ENCODE data around the gene KDM5A. TPM values are rescaled to one million over a fixed set of nuclear protein-coding genes. Genes with fewer than 3 reads are reported as not detected.

KDM5A gene
- polyA plus RNA-seq, 1 donor (not counting 4 experiments of a cell fraction or from before 2014, with no cell fraction given): 14.5 TPM

- no peak for FAIRE-seq
- H4K20me1 ChIP-seq (ENCODE audit: control insufficient read depth, extremely low read depth, insufficient read depth, low read length): no peaks in the 10 kb centered on the region
- H3K4me1 ChIP-seq (ENCODE audit: control insufficient read depth, extremely low read depth, insufficient read depth, low read length): no peaks in the 10 kb centered on the region
- peaks cover 22% of the 10 kb centered on the region for H3K27me3 ChIP-seq (ENCODE audit: control insufficient read depth, extremely low read depth, insufficient read depth, low read length)
- no peak overlapping the region for H3K4me3 ChIP-seq (ENCODE audit: control insufficient read depth in 2 of 3, extremely low read depth in 1 of 3, insufficient read depth in 2 of 3, low read depth in 1 of 3, low read length in 3 of 3)
- H3K9me1 ChIP-seq (ENCODE audit: control insufficient read depth, extremely low read depth, insufficient read depth, low read length): no peaks in the 10 kb centered on the region
- H3K4me2 ChIP-seq (ENCODE audit: control insufficient read depth, extremely low read depth, insufficient read depth, low read depth, low read length): no peak overlapping the region
- no peak overlapping the region for H3K9ac ChIP-seq (ENCODE audit: control insufficient read depth, extremely low read depth, insufficient read depth, low read length)
- TF ChIP-seq, protein P1, sequence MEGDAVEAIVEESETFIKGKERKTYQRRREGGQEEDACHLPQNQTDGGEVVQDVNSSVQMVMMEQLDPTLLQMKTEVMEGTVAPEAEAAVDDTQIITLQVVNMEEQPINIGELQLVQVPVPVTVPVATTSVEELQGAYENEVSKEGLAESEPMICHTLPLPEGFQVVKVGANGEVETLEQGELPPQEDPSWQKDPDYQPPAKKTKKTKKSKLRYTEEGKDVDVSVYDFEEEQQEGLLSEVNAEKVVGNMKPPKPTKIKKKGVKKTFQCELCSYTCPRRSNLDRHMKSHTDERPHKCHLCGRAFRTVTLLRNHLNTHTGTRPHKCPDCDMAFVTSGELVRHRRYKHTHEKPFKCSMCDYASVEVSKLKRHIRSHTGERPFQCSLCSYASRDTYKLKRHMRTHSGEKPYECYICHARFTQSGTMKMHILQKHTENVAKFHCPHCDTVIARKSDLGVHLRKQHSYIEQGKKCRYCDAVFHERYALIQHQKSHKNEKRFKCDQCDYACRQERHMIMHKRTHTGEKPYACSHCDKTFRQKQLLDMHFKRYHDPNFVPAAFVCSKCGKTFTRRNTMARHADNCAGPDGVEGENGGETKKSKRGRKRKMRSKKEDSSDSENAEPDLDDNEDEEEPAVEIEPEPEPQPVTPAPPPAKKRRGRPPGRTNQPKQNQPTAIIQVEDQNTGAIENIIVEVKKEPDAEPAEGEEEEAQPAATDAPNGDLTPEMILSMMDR (optimal IDR thresholded peaks at IDR 0.05 in 1 of 3, IDR thresholded peaks at IDR 0.05 in 1 of 3, conservative IDR thresholded peaks at IDR 0.05 in 1 of 3; ENCODE audit: extremely low read depth in 1 of 3, insufficient read depth in 2 of 3, low read length in 3 of 3): no peak
- no peak for TF ChIP-seq EZH2 (IDR thresholded peaks at IDR 0.05; ENCODE audit: low read length)
- no peaks in the 10 kb centered on the region for H3K9me3 ChIP-seq (ENCODE audit: control insufficient read depth, low read depth, low read length)
- no peak overlapping the region for H3K27ac ChIP-seq (ENCODE audit: control insufficient read depth, insufficient read depth, low read length)
- H2AFZ ChIP-seq (ENCODE audit: control insufficient read depth, low read length): no peak overlapping the region
- no peak for DNase-seq (ENCODE audit: low read depth, low spot score)
- no peaks in the 10 kb centered on the region for H3K36me3 ChIP-seq (ENCODE audit: control insufficient read depth in 2 of 2, extremely low read depth in 1 of 2, insufficient read depth in 2 of 2, low read length in 2 of 2)
- no peaks in the 10 kb centered on the region for H3K79me2 ChIP-seq (ENCODE audit: control insufficient read depth, insufficient read depth, low read length)
- dilution Hi-C loops (cut with MboI; ENCODE audit: extremely low pct_ligation_motif_present, low sequenced_read_pairs): no loop called here
Measured at GRCh38 chr12:263574-263973, 125.5 kb downstream of the KDM5A start.

DNA sequence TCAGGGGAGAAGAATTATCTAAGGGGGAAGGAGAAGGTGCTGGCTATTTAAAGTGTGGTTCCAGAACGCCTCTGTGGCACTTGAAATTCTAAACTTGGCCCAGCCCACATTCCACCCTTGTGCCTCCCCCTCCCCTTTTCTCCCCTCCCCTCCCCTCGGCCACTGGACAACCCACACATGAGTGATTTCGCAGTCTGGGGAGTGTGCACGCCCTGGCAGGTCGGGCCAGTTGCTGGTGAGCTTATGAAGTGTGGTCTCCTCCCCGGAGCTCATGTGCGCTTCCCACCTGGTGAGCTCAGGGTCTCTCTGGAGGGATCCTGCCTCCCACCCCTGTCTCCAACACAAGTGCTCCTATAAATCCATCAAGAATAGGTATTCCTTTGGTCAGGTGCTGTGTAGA is 126.3 kb downstream of the KDM5A start, which contains the start of gene SLC6A13:
TSS of gene SLC6A13 (minus strand) at position 20 of the 400 bp plus-strand sequence. CDS start 2,784 bp downstream, outside the sequence.
- dilution Hi-C loops (cut with MboI; ENCODE audit: extremely low pct_ligation_motif_present, low sequenced_read_pairs): no loop called here
- no peak within 1 kb of the TSS for H2AFZ ChIP-seq (ENCODE audit: control insufficient read depth, low read length)
- H3K4me2 ChIP-seq (ENCODE audit: control insufficient read depth, extremely low read depth, insufficient read depth, low read depth, low read length): no peak within 1 kb of the TSS
- H3K36me3 ChIP-seq (ENCODE audit: control insufficient read depth in 2 of 2, extremely low read depth in 1 of 2, insufficient read depth in 2 of 2, low read length in 2 of 2): no peaks in the 10 kb centered on the region
- FAIRE-seq (no peak), DNase-seq (ENCODE audit: low read depth, low spot score) (no peak)
- TF ChIP-seq, protein P1 (optimal IDR thresholded peaks at IDR 0.05 in 1 of 3, IDR thresholded peaks at IDR 0.05 in 1 of 3, conservative IDR thresholded peaks at IDR 0.05 in 1 of 3; ENCODE audit: extremely low read depth in 1 of 3, insufficient read depth in 2 of 3, low read length in 3 of 3): no peak
- no peak for TF ChIP-seq EZH2 (IDR thresholded peaks at IDR 0.05; ENCODE audit: low read length)
- H3K9me1 ChIP-seq (ENCODE audit: control insufficient read depth, extremely low read depth, insufficient read depth, low read length): no peaks in the 10 kb centered on the region
- no peak within 1 kb of the TSS for H3K27ac ChIP-seq (ENCODE audit: control insufficient read depth, insufficient read depth, low read length)
- H3K4me1 ChIP-seq (ENCODE audit: control insufficient read depth, extremely low read depth, insufficient read depth, low read length): no peaks in the 10 kb centered on the region
- no peak within 1 kb of the TSS for H3K9ac ChIP-seq (ENCODE audit: control insufficient read depth, extremely low read depth, insufficient read depth, low read length)
- no peaks in the 10 kb centered on the region for H3K79me2 ChIP-seq (ENCODE audit: control insufficient read depth, insufficient read depth, low read length)
- H3K27me3 ChIP-seq (ENCODE audit: control insufficient read depth, extremely low read depth, insufficient read depth, low read length): peaks cover 22% of the 10 kb centered on the region
- H3K9me3 ChIP-seq (ENCODE audit: control insufficient read depth, low read depth, low read length): no peaks in the 10 kb centered on the region
- H4K20me1 ChIP-seq (ENCODE audit: control insufficient read depth, extremely low read depth, insufficient read depth, low read length): no peaks in the 10 kb centered on the region
- no peak within 1 kb of the TSS for H3K4me3 ChIP-seq (ENCODE audit: control insufficient read depth in 2 of 3, extremely low read depth in 1 of 3, insufficient read depth in 2 of 3, low read depth in 1 of 3, low read length in 3 of 3)

Data from keratinocyte (primary cell).